ENCODE data around the gene RSPH3.

Gene RSPH3

GRCh38 chr6:159008656-159009288 is 8.8 kb upstream of the RSPH3 start:
- in situ Hi-C loops (cut with MboI; ENCODE audit: low pct_unique_long_range_greater_than_20kb, low sequenced_read_pairs, unreplicated experiment): loop anchor here (10.0 kb wide), 1 partner anchor 126 kb away; no protein-coding TSS in a partner anchor
- TF ChIP-seq CTCF (IDR thresholded peaks at IDR 0.05; ENCODE audit: extremely low read depth, insufficient read depth, missing control alignments): peak; percentile 68
- peak; percentile 59 for DNase-seq (ENCODE audit: low spot score)

DNA sequence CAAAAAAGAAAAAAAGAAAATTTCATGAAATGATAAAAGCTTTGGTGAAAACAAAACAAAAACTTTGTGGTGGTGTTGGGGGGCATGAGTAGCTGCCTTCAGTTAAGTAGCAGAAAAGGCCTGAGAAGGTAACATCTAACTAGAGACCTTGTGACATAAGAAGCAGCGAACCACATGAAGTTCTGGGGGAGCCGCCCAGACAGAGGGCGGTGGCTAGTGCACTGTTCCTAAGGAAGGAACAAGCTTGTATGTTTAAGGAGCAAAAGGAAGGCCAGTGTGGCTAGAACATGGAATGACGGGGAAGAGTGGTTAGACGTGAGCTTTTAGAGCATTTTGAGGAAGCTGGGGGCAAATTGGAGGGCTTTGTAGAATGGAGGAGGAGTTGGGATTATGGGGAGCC is 7.5 kb upstream of the RSPH3 start:
- TF ChIP-seq CTCF (IDR thresholded peaks at IDR 0.05; ENCODE audit: extremely low read depth, insufficient read depth, missing control alignments): no peak
- in situ Hi-C loops (cut with MboI; ENCODE audit: low pct_unique_long_range_greater_than_20kb, low sequenced_read_pairs, unreplicated experiment): loop anchor here (10.0 kb wide), 1 partner anchor 127 kb away; no protein-coding TSS in a partner anchor
- DNase-seq (ENCODE audit: low spot score): no peak

GRCh38 chr6:159005436-159005835 is 5.4 kb upstream of the RSPH3 start:
- no peak for TF ChIP-seq CTCF (IDR thresholded peaks at IDR 0.05; ENCODE audit: extremely low read depth, insufficient read depth, missing control alignments)
- in situ Hi-C loops (cut with MboI; ENCODE audit: low pct_unique_long_range_greater_than_20kb, low sequenced_read_pairs, unreplicated experiment): loop anchor here (10.0 kb wide), 1 partner anchor 129 kb away; no protein-coding TSS in a partner anchor
- no peak for DNase-seq (ENCODE audit: low spot score)

DNA sequence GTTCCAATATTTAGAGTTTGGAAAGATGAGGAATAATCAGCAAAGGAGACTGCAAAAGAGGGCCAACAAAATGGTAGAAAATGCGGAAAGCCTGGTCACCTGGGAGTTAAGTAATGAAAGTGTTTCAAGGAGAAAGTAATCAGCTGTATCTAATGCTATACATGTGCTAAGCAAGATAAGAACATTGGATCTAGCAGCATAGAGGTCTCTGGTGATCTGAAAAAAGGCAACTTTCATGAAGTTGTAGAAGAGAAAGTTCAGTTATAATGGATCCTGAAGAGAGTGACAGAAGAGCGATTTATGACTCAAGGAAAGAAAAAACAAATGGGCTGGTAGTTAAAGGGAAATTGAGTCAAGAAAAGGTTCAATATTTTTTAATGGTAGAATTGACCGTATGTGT is 4.6 kb upstream of the RSPH3 start:
- no peak for DNase-seq (ENCODE audit: low spot score)
- in situ Hi-C loops (cut with MboI; ENCODE audit: low pct_unique_long_range_greater_than_20kb, low sequenced_read_pairs, unreplicated experiment): loop anchor here (10.0 kb wide), 1 partner anchor 130 kb away; no protein-coding TSS in a partner anchor
- TF ChIP-seq CTCF (IDR thresholded peaks at IDR 0.05; ENCODE audit: extremely low read depth, insufficient read depth, missing control alignments): no peak

DNA sequence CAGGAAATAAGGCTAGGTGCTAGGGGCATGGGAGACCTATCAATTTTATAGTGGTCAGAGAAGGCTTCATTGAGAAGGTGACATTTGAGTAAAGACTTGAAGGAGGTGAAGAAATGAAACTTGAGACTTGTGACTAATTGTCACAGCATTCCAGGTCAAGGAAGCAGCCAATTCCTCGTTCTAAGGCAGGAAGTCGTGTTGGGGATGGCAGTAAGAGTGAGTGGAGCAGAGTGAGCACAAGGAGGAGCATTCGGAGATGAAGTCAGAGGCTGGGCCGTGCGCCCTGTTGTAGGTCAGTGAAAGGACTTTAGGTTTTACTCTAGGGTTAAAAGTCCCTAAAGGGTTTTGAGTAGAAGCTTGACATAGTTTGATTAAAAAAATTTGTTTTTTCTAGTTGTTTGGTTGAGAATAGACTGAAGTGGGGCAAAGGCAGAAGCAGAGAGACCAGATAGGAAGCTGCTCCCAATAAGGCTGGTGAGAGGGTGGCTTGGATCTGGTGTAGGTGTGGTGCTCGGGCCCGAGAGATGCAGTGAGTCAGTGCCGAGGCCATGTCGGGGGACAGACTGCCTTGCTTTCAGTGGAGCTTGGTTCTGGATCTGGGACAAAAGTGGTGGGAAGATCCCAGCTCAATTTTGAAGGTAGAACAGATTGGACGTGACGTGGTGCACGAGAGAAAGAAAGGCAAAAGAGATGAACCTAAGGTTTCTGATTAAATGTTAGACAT is 2.6 kb upstream of the RSPH3 start:
- no peak for TF ChIP-seq CTCF (IDR thresholded peaks at IDR 0.05; ENCODE audit: extremely low read depth, insufficient read depth, missing control alignments)
- in situ Hi-C loops (cut with MboI; ENCODE audit: low pct_unique_long_range_greater_than_20kb, low sequenced_read_pairs, unreplicated experiment): loop anchor here (10.0 kb wide), 1 partner anchor 132 kb away; no protein-coding TSS in a partner anchor
- no peak for DNase-seq (ENCODE audit: low spot score)

DNA sequence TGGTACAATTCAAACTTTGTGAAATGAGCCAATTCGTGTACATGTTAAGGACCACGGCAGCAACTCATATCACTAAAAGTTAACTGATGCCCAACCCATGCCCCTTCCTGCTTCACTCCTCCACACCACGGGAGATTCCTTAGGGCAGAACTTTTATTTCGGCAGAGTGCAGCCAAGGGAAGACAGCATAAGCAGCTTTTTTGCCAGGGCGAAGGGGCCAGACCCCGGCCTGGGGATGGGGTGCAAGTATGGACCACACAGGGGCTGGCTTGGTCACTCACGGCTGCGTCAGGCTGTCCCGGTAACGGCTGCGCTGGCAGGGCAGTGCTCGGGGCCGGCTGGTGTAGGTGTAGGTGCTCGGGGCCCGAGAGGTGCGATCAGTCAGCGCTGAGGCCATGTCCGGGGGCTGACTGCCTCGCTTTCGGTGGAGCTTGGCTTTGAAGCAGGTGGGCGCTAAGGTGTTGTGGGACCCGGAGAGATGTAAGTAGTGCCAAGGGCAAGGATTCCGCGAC is 792 bp downstream of the RSPH3 start:
- DNase-seq (ENCODE audit: low spot score): no peak
- no peak for TF ChIP-seq CTCF (IDR thresholded peaks at IDR 0.05; ENCODE audit: extremely low read depth, insufficient read depth, missing control alignments)
- in situ Hi-C loops (cut with MboI; ENCODE audit: low pct_unique_long_range_greater_than_20kb, low sequenced_read_pairs, unreplicated experiment): loop anchor here (25.0 kb wide), 1 partner anchor 787 kb away; no protein-coding TSS in a partner anchor

Measured in GM13977 (cell line).